UCSD-AML1 (cell line): Measurements from ENCODE around the gene WWC2.

Source experiments
- DNase-seq: peaks from one replicate; lab custom pipeline; 2025; ENCODE audit not compliant: unreplicated experiment; lab: John Stamatoyannopoulos, UW

Gene WWC2

DNA sequence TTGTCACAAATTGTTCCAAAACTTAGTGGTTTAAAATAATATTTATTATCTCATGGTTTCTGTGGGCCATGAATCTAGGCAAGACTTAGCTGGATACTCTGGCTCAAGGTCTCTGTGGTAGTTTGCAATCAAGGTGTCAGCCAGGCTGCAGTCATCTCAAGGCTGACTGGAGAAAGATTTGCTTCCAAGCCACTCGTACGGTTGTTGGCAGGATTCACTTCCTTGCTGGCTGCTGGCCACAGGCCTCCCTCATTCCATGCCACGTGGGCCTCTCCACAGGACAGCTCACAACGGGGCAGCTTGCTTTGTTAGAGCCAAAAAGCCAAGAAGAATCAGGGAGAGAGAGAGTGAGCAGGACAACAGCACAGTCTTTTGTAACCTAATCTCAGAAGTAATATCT lies 101.4 kb downstream of the WWC2 start:
- no peak for DNase-seq

DNA sequence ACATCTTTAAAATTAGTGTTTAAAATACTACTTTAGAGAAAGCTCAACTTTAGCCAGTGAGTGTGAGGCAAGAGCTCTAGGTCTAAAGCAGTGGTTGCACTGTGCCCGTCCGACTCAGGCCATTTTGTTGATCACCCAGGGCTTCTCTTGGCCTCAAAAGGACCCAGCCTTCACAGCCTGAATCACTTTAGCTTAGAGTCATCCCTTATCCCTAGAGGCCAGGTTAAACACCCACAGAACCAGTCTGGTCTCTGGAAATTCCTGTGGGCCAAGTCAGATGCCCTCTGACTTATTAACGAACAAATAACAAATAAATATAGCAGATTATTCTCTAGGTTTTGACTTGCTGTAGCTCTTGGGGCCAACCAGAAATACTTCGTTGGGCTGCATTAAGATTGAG lies 102.3 kb downstream of the WWC2 start:
- DNase-seq = no peak

DNA sequence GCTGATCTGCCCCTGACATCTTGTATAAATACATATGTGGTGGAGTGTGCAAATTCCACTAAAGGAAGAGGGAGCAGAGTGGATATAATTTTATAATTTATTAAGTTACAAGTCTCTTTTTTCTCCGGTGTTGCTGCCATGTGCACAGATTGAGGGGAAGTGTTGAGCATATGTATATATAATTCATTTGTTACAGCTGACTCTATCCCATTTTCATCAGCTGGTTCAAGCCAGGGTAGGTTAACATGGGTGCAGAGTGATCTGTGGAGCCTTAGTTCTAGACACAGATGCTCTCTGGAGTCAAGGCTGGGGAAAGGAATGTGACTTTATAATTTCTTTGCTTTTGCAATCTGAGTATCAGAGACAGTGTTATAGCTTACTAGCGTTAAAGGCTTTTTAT lies 103.5 kb downstream of the WWC2 start:
- no peak for DNase-seq

DNA sequence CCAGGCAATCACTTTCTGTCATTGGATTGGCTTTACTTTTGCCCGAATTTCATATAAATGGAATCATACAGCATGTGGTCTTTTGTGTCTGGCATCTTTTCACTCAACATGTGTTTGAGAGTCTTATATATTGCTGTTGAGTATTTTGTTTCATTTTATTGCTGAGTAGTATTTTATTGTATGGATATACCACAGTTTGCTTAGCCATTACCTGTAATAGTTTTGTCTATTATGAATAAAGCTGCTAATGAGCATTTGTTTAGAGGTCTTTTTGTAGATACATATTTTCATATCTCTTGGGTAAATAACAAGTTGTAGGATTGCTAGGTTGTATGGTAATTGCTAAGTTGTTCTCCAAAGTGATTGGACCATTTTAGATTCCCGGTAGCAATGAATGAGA lies 105.7 kb downstream of the WWC2 start:
- no peak for DNase-seq

DNA sequence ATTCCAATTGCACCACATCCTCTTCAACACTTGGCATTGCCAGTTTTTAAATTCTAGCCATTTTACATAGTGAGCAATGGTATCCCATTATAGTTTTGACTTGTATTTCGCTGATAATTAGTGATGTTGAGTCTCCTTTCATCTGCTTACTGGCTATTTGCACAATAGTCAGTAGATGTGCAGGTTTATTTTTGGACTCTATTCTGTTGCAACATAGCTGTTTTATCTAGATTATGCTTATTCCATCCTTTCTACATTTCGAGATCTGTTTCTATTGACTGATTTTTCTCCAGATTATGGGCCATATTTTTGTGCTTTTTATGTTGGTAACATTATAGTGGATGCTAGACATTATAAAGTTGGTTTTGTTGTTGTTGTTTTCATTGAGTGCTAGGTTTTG lies 106.1 kb downstream of the WWC2 start:
- no peak for DNase-seq

DNA sequence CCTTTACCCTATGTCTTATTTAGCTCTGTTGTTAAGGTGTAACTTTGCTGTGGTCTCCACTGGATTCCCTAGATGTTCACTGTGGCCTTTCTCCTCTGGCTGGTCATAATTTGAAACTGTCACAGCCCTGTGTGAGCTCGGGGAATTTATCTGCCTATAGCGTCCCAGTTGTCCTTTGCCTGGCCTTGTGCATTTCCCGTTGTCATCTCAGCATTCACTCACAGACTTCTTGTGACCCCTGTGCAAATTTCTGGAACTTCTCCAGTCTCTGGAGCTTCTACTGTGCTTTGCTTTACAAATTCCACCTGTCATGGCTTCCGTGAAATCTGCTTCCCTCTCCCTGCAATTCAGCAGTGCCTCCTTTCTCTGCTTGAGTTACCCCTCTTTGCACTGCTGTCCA lies 106.7 kb downstream of the WWC2 start:
- DNase-seq = no peak

DNA sequence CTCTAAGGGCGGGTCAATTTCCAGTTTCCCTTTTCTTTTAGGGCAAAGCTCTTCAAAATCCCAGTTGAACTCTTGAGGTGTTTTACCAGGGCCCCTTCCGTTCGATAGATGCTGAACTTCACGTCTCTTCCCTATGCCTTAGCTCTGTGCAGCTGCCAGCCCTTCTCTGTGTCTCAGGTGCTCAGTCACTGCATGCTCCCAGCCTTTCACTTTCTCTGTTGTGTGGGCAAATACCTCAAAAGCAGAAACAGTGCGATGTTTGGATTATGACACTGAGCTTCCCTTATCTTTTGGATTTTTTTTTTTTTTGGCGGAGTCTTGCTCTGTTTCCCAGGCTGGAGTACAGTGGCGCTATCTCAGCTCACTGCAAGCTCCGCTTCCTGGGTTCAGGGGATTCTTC lies 112.5 kb downstream of the WWC2 start:
- DNase-seq = no peak

DNA sequence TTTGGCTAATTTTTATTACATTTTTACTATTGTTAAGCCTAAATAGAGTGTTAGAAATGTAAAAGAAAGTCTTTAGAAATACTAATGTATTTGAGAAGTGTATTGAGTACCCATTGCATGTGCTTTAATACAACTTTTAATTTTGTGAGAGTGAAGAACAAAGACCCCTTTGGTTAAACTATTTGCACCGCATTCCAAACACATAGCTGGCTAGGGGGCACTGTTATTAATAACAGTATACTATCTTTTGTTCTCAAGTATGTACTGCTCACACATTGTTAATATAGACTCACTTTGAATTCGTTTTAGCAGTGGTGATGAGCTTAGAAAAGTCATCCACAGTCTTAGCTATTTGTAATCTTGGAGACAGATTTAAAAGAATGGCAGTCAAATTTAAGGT lies 114.9 kb downstream of the WWC2 start:
- DNase-seq = no peak

DNA sequence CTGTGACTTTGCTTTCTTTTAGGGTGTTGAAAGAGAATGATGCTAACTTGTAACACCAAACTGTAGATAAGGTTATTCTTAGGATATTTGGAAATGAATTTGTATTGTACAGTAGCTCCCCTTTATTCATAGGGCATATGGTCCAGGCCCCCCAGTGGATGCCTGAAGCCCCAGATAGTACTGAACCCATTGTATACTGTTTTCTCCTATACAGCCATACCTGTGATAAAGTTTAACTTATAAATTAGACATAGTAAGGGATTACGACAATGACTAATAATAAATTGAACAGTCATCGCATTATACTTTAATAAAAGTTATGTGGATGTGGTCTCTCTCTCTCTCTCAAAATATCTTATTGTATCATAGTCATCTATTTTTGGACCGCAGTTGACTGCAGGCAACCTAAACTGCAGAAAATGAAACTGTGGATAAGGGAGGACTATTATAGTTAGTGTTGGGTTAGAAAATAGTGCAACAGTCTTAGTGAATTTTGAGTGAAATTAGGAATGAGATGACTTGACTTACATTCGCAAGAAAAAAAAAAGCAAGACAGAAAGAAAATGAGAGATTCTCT lies 115.9 kb downstream of the WWC2 start:
- no peak for DNase-seq

DNA sequence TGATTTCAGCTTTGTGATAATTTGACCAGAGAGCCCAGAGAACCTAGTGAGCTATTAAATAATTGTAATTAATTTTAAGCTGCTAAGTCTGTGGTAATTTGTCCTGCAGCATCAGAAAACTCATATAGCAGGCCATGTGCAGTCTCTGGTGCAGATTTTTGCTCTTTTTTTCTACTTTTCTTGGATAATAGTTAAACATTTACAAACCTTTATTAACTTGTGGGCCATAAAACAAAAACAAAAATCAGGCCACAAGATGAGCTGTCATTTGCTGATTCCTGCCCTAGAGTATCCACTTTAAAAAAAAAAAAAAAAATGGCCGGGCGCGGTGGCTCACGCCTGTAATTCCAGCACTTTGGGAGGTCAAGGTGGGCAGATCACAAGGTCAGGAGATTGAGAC lies 121.2 kb downstream of the WWC2 start:
- no peak for DNase-seq

DNA sequence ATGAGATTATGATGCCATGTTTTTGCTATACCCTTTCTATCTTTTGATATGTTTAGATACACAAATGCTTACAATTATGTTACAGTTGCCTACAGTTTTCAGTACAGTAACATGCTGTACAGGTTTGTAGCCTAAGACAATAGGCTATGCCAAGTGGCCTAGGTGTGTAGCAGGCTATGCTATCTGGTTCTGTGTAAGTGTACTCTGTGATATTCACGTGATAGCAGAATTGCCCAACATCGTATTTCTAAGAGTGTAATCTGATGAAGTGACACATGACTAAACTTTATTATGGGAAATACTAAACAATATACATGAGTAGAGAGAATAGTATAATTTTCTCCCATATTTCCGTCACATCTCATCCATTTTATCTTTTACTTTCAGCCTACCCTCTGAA lies 124.0 kb downstream of the WWC2 start:
- DNase-seq = no peak

DNA sequence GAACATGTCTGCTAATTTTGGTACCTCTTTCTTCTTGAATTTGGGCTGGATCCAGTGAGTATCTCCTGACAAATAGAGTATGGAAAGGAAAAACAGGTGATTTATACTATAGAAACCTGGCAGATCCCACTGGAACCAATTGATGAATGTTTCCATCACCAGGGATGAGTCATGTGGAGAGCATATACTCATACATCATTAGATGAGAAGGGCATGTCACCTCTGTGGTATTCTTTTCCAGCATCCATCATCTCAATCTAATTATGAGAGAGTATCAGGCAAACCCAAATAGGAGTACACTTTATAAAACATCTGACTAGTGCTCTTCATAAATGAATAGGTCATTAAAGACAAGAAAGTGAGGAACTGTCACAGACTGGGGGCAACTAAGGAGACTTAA lies 130.3 kb downstream of the WWC2 start:
- DNase-seq = no peak

DNA sequence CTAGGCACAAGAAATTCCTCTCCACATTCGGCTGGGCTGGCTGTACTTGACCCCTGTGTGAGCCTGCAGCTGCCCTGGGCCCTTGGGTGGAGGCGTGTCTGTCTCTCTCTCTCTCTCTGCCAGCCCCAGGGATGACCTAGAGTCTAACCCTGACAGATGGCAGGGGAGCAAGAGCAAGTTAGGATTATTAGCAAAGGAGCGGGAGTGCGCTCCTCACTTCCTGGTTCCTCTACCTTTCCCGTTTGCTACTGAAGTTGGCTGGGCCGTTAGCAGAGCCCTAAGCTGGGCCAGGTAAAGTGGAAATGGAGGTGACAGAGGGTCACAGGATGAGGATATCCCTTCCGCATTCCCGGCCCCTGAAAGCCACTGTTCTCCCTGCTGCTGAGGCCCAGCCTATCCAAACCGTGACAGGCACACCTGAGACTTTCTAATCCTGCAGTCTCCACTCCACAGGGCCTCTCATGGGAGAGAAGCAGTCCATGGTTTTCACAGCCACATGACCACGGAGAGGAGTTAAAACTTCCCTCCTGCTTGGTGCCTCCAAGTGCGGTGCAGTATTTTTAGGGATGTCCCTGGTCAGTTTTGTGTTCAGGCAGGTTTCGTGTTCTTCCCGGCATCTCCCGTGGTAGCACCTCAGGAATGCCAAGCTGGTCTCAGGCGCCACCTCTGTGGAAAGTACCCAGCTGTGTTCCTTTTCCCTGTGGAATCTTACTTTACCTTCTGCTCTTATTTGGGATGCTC lies 141.7 kb downstream of the WWC2 start:
- DNase-seq = no peak

DNA sequence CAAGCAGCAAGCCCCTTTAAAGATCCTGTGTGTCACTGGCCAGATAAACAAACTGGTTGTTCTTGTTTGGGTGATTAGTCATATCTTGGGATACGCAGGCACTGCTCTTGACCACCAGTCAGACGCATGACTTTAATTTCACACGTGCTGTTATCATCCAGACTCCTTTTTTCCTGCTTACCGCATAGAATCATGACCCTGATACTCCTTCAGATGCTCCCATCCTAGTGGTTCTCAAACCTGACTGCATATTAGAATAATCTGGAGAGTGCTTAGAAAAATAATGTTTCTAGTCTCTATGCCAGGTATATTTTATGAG lies 142.2 kb downstream of the WWC2 start:
- DNase-seq = no peak

DNA sequence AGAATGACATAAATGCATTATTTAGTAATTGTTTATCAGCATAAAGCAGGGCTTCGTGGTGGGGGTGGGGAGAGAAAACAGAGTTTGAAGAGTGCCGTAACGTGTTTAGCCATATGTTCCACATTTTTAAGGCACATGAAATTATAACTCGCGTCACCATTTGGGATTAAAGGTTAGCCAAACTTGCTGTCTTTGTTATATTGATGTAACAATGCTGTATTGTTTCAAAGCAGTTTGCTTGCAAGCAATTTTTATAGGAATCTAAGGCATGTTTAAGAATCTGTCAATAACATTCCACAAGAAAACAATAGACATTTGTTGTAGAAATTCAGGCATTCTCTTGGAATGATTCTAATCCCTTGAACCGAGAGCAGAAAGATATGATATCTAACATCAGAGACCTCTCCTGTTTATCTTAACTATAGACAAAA lies 142.7 kb downstream of the WWC2 start:
- DNase-seq = no peak

DNA sequence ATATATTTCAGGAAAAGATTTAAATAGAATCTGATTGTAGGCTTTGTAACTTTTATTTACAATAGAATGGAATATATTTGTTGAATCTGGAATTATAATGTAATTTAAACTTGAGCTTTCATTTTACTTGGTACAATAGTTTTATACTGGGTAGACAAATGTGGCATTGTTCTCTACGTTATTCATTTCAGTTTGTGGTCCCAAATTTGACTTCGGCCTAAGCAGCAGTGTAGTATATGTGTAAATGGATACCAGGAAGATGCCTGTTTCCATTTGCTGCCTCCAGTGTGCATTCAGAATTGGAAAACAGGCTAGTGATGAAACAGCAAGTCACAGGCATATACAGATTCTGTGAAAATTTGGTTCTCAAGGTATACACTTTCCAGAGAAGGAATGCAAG lies 143.2 kb downstream of the WWC2 start:
- DNase-seq = no peak

DNA sequence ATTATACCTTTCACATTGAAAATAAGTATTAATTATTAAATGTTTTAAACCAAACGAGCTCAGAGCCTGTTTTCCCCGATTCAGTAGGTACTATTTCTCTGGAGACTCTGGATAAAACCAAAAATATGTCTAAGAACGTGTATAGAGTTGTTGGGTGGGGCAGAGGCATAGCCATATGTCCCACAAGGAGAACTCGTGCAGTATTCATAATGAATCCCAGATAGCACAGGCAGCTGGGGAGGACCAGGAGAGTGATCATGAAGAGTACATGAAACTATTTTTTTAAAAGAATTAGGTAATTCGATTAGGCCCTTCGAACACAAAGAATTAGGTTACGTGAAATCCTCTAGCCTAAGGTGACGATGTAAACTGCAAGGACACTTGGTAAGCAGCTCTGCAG lies 145.0 kb downstream of the WWC2 start:
- no peak for DNase-seq

DNA sequence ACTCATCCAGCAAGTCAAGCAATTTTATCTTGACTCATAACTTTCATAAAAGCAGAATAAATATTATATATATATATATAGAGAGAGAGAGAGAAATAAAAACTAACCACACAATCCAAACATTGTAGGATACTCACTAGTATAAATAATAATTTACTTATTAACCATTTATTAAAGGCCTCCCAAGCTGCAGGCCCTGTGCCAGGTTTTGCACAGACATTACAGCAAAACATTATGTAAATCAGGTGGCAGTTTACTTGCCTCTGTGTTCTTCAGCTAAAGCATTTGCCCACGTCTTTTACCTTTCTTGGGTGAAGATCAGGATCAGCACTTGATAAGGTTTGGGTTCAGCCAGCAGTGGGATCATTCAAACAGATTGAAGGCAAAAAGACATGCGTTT lies 145.4 kb downstream of the WWC2 start:
- DNase-seq = no peak

DNA sequence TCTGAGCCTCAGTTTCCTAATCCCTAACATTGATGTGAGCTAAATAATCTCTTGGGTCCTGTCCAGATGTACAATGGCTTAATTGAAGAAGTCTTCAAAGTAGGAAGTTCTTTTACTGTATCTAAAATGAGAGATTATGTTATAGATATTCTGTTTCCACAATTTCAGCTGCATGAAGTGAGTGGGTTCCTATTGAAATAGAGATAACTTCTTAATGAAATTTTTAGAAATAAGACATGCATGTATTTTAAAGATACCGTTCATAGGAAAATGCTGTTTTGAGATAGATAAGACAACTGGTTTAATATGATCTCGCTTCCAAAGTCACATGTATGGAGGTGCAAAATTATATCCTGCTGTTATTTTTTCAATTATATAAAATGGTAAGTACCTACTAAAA lies 149.1 kb downstream of the WWC2 start:
- no peak for DNase-seq

DNA sequence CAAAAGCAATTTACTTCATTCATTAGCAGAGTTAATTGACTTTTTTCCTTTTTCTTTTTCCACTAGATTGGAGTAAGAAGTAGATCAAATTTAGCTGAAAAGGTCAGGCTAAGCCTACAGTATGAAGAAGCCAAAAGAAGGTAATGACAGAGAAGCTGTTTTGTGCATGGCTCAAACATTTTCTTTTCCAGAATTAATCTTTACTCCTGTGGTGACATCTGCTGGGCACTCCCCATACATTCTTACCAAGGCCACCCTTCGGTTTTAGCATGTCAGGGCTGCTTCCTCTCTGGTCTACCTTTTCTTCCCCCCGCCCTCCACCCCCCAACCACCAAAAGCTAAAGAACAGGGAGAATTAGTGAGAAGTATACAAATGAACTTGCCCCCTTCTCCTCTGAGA lies 150.8 kb downstream of the WWC2 start:
- DNase-seq = peak; percentile 18

DNA sequence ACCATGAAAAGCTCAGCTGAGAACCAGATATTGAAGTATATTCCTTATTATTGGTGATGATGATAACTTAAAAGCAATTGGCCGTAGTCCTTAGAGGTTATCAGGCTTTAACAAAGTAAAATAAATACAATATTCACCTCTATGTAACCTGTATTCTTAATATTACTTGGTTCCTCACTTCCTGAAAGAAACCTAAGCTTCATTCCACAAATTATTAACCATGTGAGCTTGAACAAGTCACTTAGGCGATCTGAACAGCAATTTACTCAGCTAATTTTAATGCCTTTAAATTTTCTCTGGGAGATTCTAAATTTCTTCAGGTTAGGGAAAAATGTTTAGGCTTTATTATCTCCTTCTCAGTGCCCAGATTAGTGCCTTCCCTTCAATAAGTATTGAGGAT lies 151.8 kb downstream of the WWC2 start:
- no peak for DNase-seq

DNA sequence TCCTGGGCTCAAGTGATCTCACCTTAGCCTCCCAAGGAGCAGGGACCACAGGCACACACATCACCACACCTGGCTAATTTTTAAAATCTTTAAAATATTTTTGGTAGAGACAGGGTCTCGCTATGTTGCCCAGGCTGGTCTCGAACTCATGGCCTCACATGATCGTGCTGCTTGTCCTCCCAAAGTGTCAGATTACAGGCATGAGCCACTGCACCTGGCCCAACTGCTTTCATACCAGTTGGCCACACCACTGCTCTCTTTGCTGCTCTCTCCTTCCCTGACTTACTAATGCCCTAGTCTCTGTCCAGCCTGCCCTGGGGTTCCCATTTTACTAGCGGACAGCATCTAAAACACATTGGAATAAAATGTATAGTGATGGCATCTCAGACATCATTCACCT lies 153.9 kb downstream of the WWC2 start:
- DNase-seq = no peak

DNA sequence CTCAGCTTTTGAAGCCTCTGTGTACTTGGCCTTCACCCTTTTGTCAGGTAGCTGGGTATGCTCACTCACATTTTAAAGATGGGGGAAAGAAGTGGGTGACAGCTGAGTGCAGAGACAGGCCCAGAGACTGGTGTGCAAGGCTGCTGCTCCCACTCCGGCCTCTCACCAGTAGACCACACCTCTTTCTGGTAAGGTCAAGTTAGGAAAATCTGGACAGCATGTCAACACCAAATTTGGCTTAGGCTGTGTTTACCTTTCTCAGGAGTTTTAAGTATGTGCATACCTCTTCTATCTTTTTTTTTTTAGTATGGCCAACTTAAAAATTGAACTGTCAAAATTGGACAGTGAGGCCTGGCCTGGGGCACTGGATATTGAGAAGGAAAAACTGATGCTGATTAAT lies 154.4 kb downstream of the WWC2 start:
- no peak for DNase-seq
